GM23338 (cell line): Measurements from ENCODE around the gene CSTB. TPM values are rescaled to one million over a fixed set of nuclear protein-coding genes. Genes with fewer than 3 reads are reported as not detected.

Experiments used
- ATAC-seq: fragments of 200-7000 bp; cut with Tn5 transposase; 3 replicates; pipeline ENCODE4 v1.9.1; 2020
- DNase-seq: peaks from one replicate; pipeline ENCODE4 v3.0.0-alpha.2; 2015; ENCODE audit warnings: low spot score
- H2AFZ ChIP-seq: fragments of 200-600 bp; sonication (generic); 2 replicates; pipeline ENCODE4 v1.8.0; 2016; ENCODE audit warnings: antibody characterized with exemption, mild to moderate bottlenecking, moderate library complexity
- H3F3A ChIP-seq: fragments of 200-600 bp; sonication (generic); replicated peaks from 2 replicates; pipeline ENCODE4 v1.8.0; 2017; ENCODE audit warnings: antibody characterized with exemption, mixed run types, low read depth
- H3K27ac ChIP-seq: fragments of 200-600 bp; sonication (generic); 2 replicates; pipeline ENCODE4 v1.6.1; 2016; ENCODE audit warnings: low read depth
- H3K27me3 ChIP-seq: fragments of 200-600 bp; sonication (generic); 2 replicates; pipeline ENCODE4 v1.8.0; 2016; ENCODE audit warnings: mild to moderate bottlenecking, mixed run types, moderate library complexity; ENCODE audit not compliant: insufficient read depth
- H3K36me3 ChIP-seq: fragments of 200-600 bp; sonication (generic); 2 replicates; pipeline ENCODE4 v1.8.0; 2016; ENCODE audit warnings: mild to moderate bottlenecking; ENCODE audit not compliant: insufficient read depth
- H3K4me1 ChIP-seq: fragments of 200-600 bp; sonication (generic); 2 replicates; pipeline ENCODE4 v1.8.0; 2016; ENCODE audit warnings: mild to moderate bottlenecking, moderate library complexity; ENCODE audit not compliant: insufficient read depth
- H3K4me2 ChIP-seq: fragments of 200-600 bp; sonication (generic); 2 replicates; pipeline ENCODE4 v1.7.1; 2017; ENCODE audit warnings: mixed run types
- H3K4me3 ChIP-seq: fragments of 200-600 bp; sonication (generic); 2 replicates; pipeline ENCODE4 v1.6.1; 2016; ENCODE audit warnings: mixed run types
- H3K79me2 ChIP-seq: fragments of 200-600 bp; sonication (generic); replicated peaks from 2 replicates; pipeline ENCODE4 v1.8.0; 2017; ENCODE audit warnings: mild to moderate bottlenecking; ENCODE audit not compliant: insufficient read depth
- H3K9me2 ChIP-seq: fragments of 200-600 bp; sonication (generic); 2 replicates; pipeline ENCODE4 v1.8.0; 2017; ENCODE audit not compliant: insufficient read depth
- H4K20me1 ChIP-seq: fragments of 200-600 bp; sonication (generic); replicated peaks from 2 replicates; pipeline ENCODE4 v1.8.0; 2017; ENCODE audit warnings: mild to moderate bottlenecking; ENCODE audit not compliant: insufficient read depth
- H3K27ac Mint-ChIP-seq: 2 replicates; pipeline ENCODE4 v1.8.0; 2020; ENCODE audit warnings: inconsistent platforms, mild to moderate bottlenecking, moderate library complexity, mixed read lengths
- H3K27me3 Mint-ChIP-seq: 3 replicates; pipeline ENCODE4 v1.8.0; 2022; ENCODE audit warnings: low read depth, mild to moderate bottlenecking, moderate library complexity, mixed read lengths, inconsistent platforms; ENCODE audit not compliant: insufficient read depth, poor library complexity
- H3K36me3 Mint-ChIP-seq: 3 replicates; pipeline ENCODE4 v1.8.0; 2021; ENCODE audit warnings: low read depth, mild to moderate bottlenecking, inconsistent platforms, moderate library complexity, mixed read lengths
- H3K4me1 Mint-ChIP-seq: 3 replicates; pipeline ENCODE4 v1.8.0; 2020; ENCODE audit warnings: mild to moderate bottlenecking, inconsistent platforms, mixed read lengths
- H3K4me3 Mint-ChIP-seq: 3 replicates; pipeline ENCODE4 v1.8.0; 2021; ENCODE audit warnings: moderate library complexity, mild to moderate bottlenecking, inconsistent platforms, mixed read lengths
- H3K9me3 Mint-ChIP-seq: 3 replicates; pipeline ENCODE4 v1.8.0; 2020; ENCODE audit warnings: moderate library complexity, mild to moderate bottlenecking, inconsistent platforms, mixed read lengths
- CREB1 ChIP-seq: fragments of 250-450 bp; sonication (Bioruptor Pico); IDR thresholded peaks from 2 replicates; pipeline ENCODE4 v1.5.0; 2020; ENCODE audit warnings: low read depth, mild to moderate bottlenecking, moderate library complexity
- CTCF ChIP-seq, 2 experiments: fragments of 200-600 bp in 1 of 2; sonication (generic) in 1 of 2; conservative IDR thresholded peaks; 2 replicates each; pipeline versions ENCODE4 v1.5.1 to v1.6.1; 2016 to 2017; ENCODE audit warnings: antibody characterized with exemption in 2 of 2, low read depth in 2 of 2, mild to moderate bottlenecking in 2 of 2, moderate library complexity in 1 of 2
- ETS1 ChIP-seq: IDR thresholded peaks from 2 replicates; pipeline ENCODE4 v1.6.1; 2016; ENCODE audit warnings: antibody characterized with exemption
- EZH2 ChIP-seq: fragments of 200-600 bp; sonication (generic); IDR thresholded peaks from one replicate; pipeline ENCODE4 v1.8.0; 2017; ENCODE audit warnings: antibody characterized with exemption, mild to moderate bottlenecking, low read depth; ENCODE audit not compliant: unreplicated experiment
- EZH2phosphoT487 ChIP-seq: fragments of 200-600 bp; sonication (generic); IDR thresholded peaks from one replicate; pipeline ENCODE4 v1.8.1; 2018; ENCODE audit warnings: antibody characterized with exemption; ENCODE audit not compliant: unreplicated experiment
- JUNB ChIP-seq: IDR thresholded peaks from one replicate; pipeline ENCODE4 v1.6.1; 2016; ENCODE audit warnings: antibody characterized with exemption; ENCODE audit not compliant: unreplicated experiment
- NANOG ChIP-seq: IDR thresholded peaks from 2 replicates; pipeline ENCODE4 v1.6.1; 2016; ENCODE audit warnings: antibody characterized with exemption, borderline replicate concordance
- POLR2AphosphoS5 ChIP-seq: IDR thresholded peaks from 2 replicates; pipeline ENCODE4 v1.6.1; 2016; ENCODE audit warnings: antibody characterized with exemption, low read depth
- REST ChIP-seq: IDR thresholded peaks from one replicate; pipeline ENCODE4 v1.6.1; 2018; ENCODE audit warnings: antibody characterized with exemption; ENCODE audit not compliant: unreplicated experiment
- STAT1 ChIP-seq: IDR thresholded peaks from one replicate; pipeline ENCODE4 v1.6.1; 2016; ENCODE audit warnings: antibody characterized with exemption; ENCODE audit not compliant: unreplicated experiment
- ZNF114 ChIP-seq: fragments of 250-450 bp; sonication (Bioruptor Pico); IDR thresholded peaks from 2 replicates; pipeline ENCODE4 v1.5.0; 2020; ENCODE audit warnings: mild to moderate bottlenecking, moderate library complexity
- ZNF331 ChIP-seq: fragments of 250-450 bp; sonication (Bioruptor Pico); IDR thresholded peaks from 2 replicates; pipeline ENCODE4 v1.5.0; 2020; ENCODE audit warnings: low read depth, mild to moderate bottlenecking, moderate library complexity
- ZNF462 ChIP-seq: fragments of 250-450 bp; sonication (Bioruptor Pico); IDR thresholded peaks from 2 replicates; pipeline ENCODE4 v1.5.0; 2020; ENCODE audit warnings: mild to moderate bottlenecking, moderate library complexity
- polyA plus RNA-seq: library from polyadenylated mRNA; unstranded; fragments of >200 nt; fragmentation: Nextera tagmentation; extraction: Ambion mirVana; gene quantifications from 2 replicates; pipeline ENCODE4 v1.2.1, GENCODE V29; 2016
- total RNA-seq: library from RNA; depleted of rRNA; stranded (reverse); fragments of >200 nt; shearing (Covaris generic); gene quantifications from 2 replicates; pipeline ENCODE4 v1.2.3, GENCODE V29; 2014

Gene CSTB
- total and polyA plus RNA-seq, 2 experiments from 2014 or later = 10.0 to 142 TPM

GRCh38 chr21:43779660-43780059, 3.6 kb upstream of the CSTB start:
- no peaks in the 10 kb centered on the region for H3K36me3 ChIP-seq
- peaks cover 19% of the 10 kb centered on the region for H3K27me3 Mint-ChIP-seq

More at GRCh38 chr21:43779660-43780059, 3.6 kb upstream of the CSTB start:
- no peaks in the 10 kb centered on the region; the same call in 2 of the 3 replicates for H3K9me3 Mint-ChIP-seq
- Histone ChIP-seq H3K4me2 (no peak overlapping the region), H3K4me1 (peaks cover 5% of the 10 kb centered on the region; the same call in 1 of the 2 replicates), H3K27ac (no peak overlapping the region), H3F3A (peaks cover 4% of the 10 kb centered on the region; the same call in 1 of the 2 replicates), H3K4me3 (no peak overlapping the region), H4K20me1 (no peaks in the 10 kb centered on the region), H3K79me2 (peaks cover 10% of the 10 kb centered on the region), H2AFZ (no peak overlapping the region), H3K9me2 (no peaks in the 10 kb centered on the region), H3K27me3 (no peaks in the 10 kb centered on the region)
- H3K27ac Mint-ChIP-seq = no peak overlapping the region
- DNase-seq = no peak
- H3K4me3 Mint-ChIP-seq = no peak overlapping the region
- peaks cover 8% of the 10 kb centered on the region; the same call in 1 of the 3 replicates for H3K36me3 Mint-ChIP-seq
- TF ChIP-seq EZH2 (no peak), JUNB (no peak), POLR2AphosphoS5 (no peak), REST (no peak), EZH2phosphoT487 (no peak), STAT1 (no peak), ZNF462 (no peak), CREB1 (no peak), NANOG (no peak), ETS1 (no peak), ZNF331 (CRISPR knock-in tag) (no peak), CTCF (conservative IDR thresholded peaks at IDR 0.05; ENCODE audit: low read depth in 2 of 2) (no peak), ZNF114 (no peak)
- ATAC-seq = no peak
- peaks cover 19% of the 10 kb centered on the region for H3K4me1 Mint-ChIP-seq
